ENCODE measurements around the gene LHX3.

LHX3 gene

DNA sequence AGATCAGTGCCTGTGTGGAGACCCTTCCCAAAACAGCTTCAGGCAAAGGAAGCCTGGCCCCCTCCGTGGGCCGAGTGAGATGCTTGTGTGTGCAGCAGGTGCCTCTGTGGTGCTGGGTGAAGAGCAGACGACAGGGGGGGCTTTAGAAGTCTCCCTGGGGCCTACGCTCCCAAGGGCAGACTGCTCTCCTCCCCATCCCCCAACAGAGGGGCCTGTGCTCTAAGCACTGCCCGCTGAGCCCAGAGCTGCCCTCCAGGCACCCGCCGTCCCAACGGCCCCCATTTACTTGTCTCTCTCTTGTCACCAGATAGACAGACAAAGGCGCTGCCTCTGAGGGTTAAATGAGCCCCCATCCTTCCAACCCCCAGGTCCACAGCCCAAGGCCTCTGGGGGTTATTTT, 2.7 kb upstream of the LHX3 start:
- DNase-seq (ENCODE audit: low spot score): no peak

DNA sequence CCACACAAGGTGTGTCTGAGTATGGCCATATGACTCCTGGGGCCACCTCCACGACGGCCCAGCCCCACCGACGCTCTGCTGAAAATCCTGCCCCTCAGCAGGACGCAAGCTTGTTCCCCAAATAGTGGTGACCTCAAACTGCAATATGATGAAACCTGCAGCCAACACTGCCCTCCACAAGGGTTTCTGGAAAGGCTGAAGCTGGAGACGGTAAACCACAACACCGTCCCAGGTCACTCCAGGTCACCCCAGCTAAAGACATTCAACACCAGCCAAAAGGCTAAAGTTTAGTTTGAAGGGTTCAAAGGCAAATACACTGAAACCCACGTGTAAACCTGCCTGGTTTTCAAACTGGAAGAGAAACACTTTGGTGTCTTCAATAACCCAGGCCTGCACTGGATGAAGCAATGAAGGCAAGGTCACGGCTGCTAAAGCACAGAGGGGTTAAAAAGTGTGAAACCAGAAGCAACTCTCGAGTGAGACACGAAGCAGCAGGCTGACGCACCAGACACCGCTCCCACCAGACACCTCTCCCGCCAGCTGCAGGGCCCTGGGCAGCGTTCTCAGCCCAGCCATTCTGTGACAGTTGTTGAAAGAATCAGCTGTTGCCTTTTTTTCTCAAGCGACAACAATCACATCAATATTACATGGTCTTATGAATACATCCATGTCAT, 1.8 kb upstream of the LHX3 start:
- DNase-seq (ENCODE audit: low spot score): peak; percentile 35

GRCh38 chr9:136205707-136205992, 722 bp upstream of the LHX3 start:
- no peak for DNase-seq (ENCODE audit: low spot score)

GRCh38 chr9:136204145-136204805, 653 bp downstream of the LHX3 start:
- no peak for DNase-seq (ENCODE audit: low spot score)

- no peak for DNase-seq (ENCODE audit: low spot score)
Observed at GRCh38 chr9:136203408-136204144, 1.4 kb downstream of the LHX3 start.

DNA sequence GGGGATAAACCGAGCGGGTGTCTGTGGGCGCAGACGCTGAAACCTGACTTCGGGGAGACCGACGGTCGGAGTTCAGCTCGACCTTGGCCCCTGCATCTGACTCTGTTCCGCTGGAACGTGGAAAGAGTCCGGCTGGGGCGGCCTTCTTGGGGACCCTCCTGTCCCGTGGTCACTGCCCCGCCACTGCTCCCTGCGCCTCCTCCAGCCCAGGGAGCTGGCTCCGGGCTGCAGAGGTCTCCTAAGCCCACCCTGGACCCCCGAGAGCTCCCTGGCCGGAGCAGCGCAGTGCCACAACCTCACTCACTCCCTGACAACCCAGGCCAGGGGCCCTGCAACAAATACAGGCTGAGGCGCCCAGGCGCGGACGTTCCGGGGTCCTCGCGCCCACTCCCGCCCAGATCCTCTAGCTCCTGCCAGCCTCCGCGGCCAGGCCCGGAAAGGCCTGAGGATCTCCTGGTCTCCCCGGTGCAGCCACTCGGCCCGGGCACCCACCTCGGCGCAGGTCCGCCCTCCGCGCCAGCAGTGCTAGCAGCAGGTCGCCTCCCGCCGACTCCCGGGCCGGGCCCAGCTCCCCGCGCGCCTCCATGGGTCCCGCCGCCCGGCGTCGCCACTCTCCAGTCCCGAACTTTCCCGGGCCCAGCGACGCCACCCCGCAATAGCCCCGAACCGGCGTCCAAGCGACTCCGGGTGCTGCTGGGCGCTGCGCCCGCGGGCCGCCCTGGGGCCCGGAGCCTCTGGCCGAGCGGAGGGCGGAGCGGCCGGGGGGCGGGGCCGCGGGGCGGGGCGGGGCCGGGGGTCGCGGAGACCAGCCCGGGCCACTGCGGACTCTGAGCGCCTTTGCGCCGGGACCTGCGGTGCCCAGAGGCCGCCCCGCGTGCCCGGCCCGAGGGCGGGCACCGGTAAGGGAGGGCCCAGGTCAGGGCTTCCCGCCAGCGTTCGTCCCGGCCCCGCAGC, 2.2 kb downstream of the LHX3 start:
- no peak for DNase-seq (ENCODE audit: low spot score)

- no peak for DNase-seq (ENCODE audit: low spot score)
Observed at GRCh38 chr9:136201609-136202453, 3.1 kb downstream of the LHX3 start.

DNA sequence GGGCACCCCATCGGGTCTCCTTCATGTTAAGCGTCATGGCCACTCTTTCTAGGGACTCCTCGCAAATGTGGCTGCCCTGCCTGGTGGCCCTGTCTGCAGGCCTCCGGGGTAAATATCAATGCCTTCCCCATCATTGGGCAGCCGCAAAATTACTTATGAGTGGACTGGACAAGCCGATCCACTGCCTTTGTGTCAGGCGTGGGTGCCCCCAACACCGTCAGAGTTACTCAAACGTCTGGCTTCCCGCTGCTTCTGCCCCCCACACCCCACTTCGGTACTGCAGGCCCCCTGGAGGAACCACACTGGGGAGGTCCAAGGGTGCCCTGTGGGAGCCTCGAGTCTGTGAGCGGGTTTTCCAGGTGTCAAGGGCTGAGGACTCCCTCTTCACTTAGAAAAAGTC, 3.8 kb downstream of the LHX3 start:
- DNase-seq (ENCODE audit: low spot score): no peak

GRCh38 chr9:136200424-136200823, 4.5 kb downstream of the LHX3 start:
- DNase-seq (ENCODE audit: low spot score): no peak

DNA sequence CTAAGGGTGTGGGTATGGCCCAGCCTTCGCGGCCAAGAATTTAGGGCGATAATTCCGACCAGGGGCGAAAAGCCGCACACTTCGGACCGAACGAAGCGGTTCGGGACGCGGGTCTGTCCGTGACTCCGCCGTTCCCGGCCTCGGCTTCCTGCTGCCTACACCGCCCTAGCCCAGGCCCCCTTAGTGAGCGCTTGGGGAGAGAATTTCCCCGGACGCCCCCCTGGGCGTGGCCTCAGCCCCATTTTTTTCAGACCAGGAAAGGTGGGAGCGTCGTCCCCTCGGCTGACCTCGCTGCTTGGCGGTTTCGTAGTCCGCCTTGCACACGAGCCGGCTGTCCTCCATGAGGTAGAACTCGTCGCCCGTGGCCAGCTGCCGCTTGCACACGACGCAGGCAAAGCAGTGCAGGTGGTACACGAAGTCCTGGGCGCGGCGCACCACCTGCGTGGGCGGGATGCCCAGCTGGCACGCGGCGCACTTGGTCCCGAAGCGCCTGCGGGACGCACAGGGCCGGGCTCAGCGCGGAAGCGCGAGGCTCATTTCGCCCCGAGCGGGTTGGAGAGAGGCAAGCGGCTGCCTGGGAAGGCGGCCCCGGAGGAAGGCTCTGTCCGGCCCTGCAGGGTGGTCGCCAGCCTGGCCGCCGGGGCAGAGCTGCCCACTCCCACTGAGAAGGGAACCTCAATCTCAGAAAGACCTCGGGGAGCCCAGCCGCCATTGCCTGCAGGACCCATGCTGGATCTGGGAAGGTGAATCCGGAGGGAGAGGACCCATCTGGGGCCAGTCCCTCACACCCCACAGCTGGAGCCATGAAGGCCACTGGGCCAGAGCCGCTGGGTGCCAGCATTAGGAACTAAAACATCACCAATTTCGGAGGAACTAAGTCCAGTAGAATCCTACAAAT, 5.3 kb downstream of the LHX3 start:
- no peak for DNase-seq (ENCODE audit: low spot score)

DNA sequence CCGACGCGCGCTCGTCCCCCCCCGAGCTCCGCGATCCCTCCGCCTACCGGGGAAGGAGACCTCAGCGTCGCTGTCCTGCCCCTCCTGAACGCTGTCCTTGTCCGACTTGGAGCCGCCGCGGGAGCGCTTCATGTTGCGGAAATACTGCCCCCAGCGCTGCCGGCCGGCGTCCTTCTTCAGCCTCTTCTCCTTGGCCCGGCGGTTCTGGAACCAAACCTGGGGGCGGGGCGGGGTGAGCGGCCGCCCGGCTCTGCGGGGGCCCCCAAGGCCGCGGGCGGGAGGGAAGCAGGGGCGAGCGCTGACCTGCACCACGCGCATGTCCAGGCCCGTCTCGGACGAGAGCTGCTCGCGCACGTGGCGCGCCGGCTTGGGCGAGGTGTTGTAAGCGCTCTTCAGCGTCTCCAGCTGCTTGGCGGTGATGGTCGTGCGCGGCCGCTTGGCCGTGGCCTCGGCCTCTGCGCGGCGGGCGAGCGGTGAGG, 6.3 kb downstream of the LHX3 start:
- DNase-seq (ENCODE audit: low spot score): no peak

- DNase-seq (ENCODE audit: low spot score): no peak
Observed at GRCh38 chr9:136197930-136198604, 6.9 kb downstream of the LHX3 start.

DNA sequence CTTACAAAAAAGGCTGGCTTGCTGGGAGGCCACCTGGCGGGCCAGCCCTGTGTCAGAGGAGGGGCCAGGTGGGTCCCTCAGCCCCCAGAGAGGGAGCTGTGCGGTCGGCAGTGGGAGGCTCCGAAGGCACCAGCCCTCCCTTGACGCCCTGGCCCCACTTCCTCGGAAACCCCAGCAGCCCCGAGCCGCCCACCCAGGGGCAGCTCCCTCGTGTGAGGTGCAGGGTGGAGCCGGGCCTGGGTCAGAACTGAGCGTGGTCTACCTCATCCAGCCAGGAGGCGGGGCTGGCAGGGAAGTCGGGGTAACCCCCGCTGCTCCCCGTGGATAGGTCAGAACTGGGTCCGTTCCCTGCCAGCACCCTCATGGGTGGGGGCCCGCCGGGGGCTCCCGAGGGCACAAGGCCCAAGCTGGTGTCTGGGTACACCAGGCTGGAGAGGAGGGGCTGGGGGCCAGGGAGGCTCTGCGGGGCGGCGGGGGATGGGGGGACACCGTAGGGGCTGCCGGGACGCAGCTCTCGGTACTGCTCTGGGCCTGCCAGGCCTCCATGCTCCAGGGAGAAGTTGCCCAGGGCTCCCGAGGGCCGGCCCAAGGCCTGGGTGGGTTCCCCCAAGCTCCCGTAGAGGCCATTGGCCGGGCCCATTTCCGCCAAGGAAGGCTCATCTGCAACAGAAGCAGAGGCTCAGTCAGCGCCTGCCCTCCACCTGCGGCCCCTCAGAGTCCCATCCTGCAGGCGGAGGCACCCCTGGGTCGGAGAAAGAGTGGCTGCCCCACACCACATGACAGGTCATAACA, 7.6 kb downstream of the LHX3 start:
- no peak for DNase-seq (ENCODE audit: low spot score)

- DNase-seq (ENCODE audit: low spot score): no peak
Observed at GRCh38 chr9:136196404-136197083, 8.4 kb downstream of the LHX3 start.

GRCh38 chr9:136194540-136194939, 10.4 kb downstream of the LHX3 start:
- DNase-seq (ENCODE audit: low spot score): no peak

DNA sequence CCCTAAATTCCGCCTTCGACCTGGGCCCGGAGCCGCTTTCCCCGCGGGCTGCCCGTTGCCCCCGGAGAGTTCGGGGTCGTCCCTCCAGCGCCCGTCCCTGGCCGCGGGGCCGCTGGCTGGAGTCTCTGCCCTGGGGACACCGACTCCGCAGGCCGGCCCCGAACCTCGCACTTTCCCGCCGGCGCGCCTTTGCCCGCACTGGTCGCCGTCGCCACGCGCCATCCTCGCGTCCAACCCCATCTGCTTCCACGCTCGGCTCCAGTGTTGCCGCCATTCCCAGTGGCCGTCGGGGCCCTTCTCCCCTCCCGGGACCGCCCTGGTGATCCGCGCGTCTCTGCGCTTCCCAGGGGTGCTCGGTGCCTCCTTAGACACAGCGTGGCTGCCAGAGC, 11.0 kb downstream of the LHX3 start:
- no peak for DNase-seq (ENCODE audit: low spot score)

DNA sequence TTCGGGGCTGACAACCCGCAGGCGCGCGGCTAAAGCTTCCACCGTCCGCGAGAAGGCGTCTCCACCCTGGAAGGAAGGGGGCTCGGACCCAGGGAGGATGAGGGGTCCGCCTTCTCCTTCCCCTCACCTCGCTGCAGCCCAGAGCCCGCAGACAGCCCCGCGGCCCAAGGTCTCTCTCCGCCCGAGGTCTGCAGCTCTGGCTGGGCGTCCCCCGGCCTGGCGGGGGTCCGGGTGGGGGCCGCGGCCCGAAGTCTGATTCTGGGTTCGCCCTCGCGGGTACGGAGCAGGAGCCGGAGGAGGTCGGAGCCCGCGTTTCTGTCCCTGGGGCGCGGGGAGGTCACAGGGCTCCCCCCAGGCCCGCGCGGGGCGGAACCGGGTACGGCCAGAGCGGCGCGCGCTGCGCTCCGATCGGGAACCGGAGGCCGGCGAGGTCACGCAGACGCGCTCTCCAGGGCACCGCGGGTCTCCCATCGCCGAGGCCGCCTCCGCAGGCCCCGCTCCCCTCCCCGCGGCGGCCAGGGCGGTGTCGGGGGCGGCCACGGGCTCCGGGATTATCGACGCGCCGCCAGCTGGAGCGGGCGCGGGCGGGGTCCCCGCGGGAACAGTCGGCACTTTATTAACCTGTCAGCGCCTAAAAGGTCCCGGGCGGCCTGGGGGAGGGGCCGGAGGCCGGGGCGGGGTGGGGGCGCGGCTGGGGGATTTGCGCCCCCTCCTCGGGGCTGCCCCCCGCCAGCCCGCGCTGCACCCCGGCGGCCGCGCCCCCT, 11.6 kb downstream of the LHX3 start:
- DNase-seq (ENCODE audit: low spot score): no peak

Measured in SW480 (cell line).